GM18502 (cell line): ENCODE data around the gene GALNT6.
A peak's percentile ranks its signal among the peaks of the same experiment; 100 is the strongest.
"Not testable (repeated sequence)": the region's sequence is repeated elsewhere in the genome, so short reads cannot be mapped to it uniquely, and the experiment has no call there.

Source experiments
- ATAC-seq: cut with Tn5 transposase; IDR thresholded peaks from one replicate; pipeline ENCODE4 v1.9.1; 2021; ENCODE audit warnings: mild to moderate bottlenecking; ENCODE audit not compliant: unreplicated experiment, poor library complexity

GALNT6 gene

DNA sequence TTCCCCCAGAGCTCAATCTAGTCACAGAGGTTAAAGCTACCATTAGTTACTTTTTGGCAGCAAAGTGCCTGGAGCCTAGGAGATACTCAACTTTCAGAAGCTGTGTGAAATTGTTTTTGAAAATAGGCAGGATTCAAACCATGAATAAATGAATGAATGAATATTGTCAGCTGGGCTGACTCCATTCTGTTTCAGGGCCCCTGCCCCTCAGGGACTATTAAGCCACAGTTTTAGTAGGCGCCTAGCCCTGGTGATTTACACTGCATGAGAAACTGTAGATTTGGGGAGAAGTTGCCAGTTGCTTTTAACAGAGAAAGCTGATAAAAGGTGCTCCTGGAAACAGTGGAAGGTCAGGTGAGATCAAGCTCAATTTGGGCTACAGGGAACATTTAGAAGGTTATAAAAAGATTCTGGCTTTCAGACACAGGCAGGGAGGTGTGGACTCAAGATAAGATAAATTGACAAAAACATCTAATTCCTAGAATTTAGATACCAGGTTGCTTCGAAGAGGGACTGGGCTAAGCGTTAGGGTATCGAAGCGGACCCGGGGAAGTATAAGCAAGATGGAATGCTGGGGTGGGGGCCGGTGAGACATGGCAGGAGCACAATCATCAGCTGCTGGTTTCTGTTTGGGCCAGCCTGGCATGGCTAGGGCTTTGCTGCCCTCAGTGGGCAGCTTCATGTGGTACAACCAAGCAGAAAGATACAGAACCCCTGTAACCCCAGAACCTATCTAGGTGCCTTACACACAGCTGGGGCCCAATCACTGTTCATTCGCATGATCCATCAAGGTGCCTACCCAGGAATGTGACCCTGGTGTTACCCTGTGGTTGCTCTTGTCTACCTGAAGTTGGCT lies 29.8 kb downstream of the GALNT6 start:
- no peak for ATAC-seq

DNA sequence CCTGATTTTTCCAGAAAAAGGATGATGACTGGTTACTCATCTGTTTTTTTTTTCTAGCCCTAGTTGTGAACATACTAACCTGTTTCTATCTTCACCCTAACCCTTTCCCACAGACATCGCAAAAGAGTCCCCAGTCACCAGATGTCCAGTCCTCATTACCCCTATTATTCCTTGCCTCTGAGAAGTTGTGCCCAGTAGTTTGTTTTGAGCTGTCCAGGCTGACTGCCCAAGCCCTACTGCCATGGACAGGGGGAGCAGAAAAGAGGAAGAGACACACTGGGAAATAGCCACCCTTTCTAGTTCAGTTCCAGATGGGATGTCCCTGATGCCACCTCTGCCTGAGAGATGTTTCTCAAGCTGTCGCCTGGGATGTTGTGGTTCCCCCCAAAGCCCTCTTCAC lies 30.9 kb downstream of the GALNT6 start:
- ATAC-seq: no peak

DNA sequence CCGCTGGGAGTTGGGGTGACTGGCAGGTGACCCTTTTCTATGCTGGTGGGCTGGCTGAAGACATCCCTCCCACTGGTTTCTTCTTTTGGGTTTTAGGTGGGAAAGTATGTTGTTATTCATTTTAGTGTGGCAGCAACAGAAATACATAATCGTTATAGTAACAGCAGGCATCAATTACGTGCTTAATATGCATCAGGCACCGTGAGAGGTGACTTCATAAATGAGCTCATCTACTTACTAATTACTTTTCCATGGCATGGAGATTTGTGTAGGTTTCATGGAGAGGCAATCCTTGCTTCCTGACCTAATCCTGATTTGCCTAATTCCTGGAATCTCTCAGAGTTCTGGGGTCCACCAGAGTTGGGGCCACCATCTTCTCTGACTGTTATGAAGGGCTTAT lies 31.4 kb downstream of the GALNT6 start:
- ATAC-seq: no peak

DNA sequence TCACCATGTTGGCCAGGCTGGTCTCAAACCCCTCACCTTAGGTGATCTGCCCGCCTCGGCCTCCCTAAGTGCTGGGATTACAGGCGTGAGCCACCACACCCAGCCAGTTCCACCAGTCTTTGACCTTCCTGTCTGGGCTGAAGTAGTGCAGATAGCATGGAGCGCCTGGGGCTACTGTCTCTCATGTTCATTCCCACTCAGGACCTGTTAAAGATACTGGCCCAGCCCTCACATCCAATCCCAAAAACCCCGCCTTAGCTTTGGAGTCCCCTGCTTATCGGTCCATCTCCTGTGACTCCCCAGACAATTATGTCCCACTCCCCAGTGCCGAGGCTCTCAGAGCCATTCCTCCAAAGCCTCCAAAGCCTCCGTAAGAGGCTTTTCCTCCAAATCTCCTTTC lies 32.7 kb downstream of the GALNT6 start:
- ATAC-seq: no peak

DNA sequence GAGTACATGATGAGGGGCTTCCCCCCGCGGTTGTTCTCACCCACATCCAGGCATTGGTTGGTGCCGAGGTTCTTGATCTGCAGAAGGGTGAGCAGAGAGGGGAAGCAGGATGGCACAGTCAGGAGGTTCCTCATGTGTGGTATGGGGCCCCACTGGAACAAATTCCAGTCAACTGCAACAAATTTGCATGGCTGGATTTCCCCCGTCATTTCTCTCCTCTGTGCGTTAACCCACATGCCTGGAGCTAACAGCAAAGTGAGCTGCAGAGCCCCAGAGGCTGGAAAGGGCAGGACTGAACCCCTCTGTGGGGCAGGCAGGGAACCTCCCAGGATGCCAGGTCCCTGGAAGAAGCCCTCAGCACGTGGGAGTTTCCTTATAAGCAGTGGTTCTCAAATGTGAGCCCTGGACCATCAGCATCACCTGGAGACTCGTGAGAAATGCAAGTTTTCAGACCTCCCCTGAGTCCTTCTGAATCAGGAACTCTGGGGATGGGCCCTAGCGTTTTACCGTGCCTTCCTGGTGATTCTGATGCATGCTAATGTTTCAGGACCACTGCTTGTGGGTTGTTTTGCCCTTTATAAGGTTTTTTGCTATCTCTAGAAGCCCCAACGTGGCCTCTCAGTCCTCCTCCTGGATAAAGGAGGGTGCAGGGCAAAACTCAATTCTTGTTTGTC lies 33.7 kb downstream of the GALNT6 start:
- ATAC-seq: peak; percentile 78

DNA sequence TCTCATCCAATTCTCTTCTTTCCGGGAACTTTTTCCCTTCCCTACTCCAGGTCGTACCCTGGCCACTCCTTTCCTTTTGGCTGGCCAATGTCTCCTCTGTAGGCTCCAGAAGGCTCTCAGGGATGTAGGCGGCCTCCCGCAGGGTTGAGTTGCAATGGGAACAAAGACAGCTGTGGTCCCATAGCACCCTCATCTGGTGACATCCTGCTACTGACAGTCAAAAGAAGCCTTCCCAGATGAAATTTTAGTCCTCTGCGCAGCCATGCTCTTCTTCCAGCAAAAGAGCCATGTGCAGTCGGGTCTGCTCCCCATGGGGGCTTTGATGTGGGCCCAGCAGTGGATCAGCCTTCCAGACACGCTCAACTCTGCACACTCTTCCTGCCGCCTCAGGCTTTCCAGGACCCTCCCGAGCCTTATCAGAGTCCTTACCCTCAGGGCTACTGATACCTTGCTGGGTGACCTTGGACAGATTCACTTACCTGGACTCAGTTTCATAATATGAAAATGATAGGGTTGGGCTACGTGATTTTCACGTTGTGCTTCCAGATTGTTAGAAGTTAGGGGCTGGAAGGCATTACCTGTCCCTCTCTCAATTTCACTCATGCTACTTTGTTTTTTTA lies 39.2 kb downstream of the GALNT6 start:
- no peak for ATAC-seq

DNA sequence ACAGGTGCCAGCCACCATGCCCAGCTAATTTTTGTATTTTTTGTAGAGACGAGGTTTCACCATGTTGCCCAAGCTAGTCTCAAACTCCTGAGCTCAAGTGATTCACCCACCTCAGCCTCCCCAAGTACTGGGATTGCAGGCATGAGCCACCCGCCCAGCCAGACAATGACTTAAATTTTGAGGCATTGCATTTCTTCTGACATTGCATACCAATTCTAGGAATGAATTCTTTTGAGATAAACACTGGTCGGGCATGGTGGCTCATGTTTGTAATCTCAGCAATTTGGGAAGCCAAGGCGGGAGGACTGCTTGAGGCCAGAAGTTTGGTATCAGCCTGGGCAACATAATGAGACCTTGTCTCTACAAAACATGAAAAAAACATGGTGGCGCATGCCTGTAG lies 42.2 kb downstream of the GALNT6 start:
- no peak for ATAC-seq

DNA sequence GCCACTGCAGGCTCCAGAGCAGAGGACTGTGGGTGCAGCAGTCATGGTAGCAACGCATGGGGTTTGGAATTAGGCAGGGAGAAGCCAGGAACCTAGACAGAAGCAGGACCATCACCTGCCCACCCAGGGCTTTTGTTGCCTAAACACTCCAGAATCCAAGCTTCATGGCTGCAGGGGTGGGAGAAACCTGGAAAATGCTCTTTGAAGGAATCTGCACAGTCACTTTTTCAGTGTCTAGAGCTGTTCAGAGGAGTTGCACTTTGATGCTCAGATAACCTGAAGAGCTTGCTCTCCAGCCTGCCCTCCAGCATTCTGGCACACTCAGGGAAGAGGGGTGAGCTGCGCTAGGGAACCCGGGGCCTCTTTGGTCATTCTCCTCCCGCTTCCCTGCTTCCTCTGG lies 43.1 kb downstream of the GALNT6 start:
- no peak for ATAC-seq

DNA sequence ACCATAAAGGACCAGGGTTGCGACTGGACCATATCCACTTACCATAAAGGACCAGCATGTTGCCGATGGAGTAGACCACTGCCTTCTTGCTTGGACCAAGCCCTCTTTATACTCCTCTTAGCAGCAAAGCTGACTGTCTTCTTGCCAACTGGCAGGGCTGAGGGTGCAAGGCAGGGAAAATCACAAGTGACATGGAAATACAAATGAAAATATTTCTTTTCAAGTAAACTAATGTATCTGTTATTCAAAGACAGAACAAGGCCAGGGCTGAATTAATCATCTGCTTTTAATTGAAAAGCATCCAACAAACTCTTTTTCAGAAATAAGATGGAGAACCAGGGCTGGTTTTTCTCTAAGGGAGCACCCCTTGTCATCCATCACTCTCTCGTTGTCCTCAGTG lies 44.6 kb downstream of the GALNT6 start, which contains the start of gene CELA1:
TSS of gene CELA1 (minus strand) at position 99 of the 400 bp plus-strand sequence. CDS start at position 58, 41 bp downstream.
- no peak for ATAC-seq

DNA sequence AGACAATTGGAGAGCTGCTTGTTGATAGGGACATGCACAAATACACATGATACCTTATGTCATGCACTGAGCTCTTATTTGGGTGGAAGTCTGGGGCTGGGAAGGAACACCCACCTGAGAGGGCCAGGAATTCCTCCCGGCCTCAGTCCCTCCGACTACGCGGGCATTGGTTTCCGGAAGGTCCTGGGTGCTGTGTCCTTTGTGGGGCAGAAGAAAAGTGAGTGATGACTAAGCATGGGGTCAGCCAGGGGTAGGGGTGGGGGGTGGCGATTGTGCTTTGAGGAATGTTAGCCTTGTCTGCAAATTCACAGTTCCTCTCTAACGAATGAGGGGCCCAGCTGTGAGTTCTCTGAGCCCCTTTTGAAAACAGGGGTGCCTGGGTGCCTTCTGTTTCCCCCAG lies 45.5 kb downstream of the GALNT6 start:
- ATAC-seq: no peak

DNA sequence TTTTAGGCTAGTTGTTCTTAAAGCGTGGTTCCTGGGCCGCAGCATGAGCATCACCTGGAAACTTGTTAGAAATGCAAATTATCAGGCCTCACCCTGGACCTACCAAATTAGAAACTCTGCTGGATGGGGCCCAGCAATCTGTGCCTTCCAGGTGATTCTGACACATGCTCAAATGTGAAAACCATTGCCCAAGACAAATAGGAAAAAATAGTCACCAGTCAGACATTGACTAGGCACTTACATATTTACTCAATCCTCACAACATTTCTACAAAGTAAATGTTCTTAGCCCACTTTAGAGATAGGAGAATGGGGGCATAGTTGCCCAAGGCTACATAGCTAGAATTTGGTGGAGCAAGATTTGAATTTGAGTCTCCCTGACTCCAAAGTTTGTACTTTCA lies 48.0 kb downstream of the GALNT6 start:
- ATAC-seq: no peak

DNA sequence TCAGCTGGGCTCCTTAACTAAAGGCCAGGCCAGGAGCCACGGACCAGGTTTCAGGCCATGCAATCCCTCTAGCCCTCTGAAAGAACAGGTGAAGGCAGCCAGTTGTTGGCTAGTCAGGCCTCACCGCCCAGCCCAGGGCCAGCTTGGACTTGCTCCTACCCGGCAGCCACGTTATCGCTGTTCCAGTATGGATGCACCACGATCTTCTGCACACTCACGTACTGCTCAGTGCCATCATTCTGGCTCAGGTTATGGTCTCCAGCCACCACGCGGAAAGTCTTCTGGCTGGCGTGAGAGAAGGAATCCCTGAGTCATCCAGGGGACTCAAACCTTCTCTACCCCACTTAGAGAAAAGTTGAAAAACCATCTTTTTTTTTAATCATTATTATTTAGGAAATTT lies 48.8 kb downstream of the GALNT6 start:
- no peak for ATAC-seq

DNA sequence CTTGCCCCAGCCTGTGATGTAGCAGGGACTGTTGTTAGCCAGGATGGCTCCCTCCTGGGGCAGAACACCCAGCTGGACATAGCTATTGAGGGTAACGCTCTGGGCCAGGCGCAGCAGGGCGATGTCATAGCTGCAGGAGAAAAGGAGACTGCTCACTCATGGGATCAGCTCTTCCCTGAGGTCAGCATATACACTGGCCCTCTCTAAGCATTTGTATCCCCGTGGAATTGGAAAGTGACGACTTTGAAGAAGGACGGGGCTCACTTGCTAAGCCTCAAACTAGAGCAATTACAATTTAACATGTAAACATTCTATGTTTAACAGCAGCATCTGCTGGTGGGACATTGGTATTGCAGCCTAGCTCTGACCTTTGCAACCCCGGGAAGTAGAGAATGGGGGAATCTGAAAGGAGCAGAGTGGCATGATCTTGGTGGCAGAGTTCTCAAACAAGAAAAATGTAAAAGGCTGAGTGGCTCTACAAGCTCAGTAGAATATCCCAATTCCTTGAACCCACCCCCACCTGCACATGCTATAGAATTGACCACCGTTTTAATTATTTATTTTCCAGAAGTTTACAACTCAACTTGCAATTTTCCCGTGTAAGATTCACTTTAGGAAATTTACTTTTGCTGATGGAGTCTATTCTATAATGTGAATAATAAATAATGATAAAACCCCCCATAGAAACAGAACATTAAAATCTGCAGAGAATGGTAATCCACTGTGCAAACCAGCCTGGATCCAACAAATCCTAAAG lies 49.8 kb downstream of the GALNT6 start:
- ATAC-seq: no peak

DNA sequence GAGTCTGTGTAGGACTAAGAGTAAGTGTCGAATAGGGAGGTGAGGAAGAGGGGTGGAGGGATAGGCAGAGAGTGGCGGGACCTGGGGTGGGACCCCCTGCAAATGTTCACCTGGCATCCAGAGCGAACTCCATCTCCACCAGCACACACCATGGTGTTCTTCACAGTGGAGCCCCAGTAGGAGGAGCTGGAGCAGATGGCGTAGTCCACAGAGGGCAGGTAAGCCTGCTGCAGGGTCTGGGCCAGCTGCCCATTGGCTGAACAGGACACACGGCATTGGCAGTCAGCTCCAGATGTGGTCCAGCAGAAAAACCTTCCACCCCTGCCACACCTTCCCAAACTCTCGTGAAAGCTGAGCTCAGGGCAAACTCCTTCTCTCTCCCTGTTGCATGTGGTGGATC lies 51.5 kb downstream of the GALNT6 start:
- no peak for ATAC-seq

DNA sequence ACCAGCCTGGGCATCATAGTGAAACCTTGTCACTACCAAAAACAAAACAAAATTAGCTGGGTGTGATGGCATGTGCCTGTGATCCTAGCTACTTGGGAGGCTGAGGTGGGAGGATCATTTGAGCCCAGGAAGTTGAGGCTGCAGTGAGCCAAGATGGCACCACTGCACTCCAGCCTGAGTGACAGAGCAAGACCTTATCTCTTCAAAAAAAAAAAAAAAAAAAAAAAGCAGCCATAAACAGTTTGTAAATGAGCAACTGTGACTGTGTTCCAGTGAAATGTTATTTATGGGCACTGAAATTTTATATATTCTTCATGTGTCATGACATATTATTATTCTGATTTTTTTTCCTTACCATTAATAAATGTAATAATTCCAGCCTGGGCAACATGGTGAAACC lies 53.9 kb downstream of the GALNT6 start:
- ATAC-seq: not testable (repeated sequence)

DNA sequence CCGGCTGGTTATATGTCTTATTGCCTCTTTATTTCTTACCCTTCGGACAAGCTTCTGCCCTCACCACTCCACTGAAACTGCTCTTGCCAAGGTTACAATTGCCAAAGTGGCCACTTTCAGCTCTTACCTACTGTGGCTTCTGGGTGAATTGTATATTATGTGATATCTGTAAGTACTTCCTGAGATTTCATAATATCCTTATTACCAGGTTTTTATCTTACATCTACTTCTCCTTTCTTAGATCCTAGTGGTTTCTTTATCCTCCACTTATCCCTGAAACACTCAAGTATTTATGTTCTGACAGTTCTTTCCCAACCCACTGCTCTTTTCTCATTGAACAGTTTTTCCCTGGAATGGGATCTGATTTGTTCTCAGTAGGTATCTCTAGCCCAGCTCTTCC lies 55.3 kb downstream of the GALNT6 start:
- ATAC-seq: no peak

DNA sequence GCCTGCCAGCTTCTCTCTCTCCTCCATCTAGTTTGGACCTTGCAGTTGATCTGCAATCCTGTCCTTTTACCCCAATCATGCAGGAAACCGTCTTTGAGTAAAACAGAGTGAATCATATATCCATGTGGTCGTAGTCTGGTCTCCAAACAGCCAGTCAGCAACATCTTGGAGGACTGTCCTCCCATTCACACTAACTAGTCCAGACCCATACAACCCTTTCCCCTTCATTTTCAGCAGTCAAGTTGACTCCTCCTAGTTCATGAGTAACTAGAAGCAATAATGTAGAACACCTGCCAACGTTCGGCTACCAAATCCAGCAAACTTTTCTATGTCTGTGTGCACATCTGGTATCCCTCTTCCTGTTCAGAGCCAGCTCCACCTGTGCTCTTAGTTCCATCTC lies 56.4 kb downstream of the GALNT6 start:
- ATAC-seq: no peak

DNA sequence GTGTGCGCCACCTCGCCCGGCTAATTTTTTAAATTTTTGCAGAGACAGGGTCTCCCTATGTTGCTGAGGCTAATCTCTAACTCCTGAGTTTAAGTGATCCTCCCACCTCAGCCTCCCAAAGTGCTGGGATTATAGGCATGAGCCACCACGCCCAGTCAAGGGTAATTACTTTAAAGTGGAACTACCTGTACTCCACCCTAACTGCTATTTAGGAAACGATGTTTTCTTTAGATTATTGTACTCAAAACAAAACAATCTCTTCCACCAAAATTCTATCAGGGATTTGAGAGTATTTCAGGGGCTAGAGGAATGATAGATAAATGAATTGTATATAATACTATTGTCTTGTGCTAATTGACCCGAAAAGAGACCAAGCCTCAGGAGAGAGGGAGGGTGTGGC lies 57.7 kb downstream of the GALNT6 start:
- no peak for ATAC-seq

DNA sequence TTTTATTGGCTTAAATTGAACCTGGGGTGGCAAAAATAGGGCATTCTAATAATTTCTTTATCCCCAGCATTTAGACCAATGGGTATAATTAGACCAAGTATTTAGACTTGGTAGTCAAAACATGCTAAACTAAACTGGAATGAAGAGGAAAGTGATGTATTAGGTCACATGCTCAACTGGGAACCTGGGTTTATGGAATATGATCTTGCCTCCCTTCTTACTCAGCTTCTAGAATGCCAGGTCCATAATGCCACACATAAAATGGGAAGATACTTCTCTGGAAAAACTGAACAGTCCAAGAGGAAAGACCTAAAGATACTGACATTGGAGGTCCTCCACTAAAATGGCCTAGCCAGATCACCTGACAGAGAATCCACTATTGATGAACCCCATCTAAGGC lies 61.0 kb downstream of the GALNT6 start:
- no peak for ATAC-seq

DNA sequence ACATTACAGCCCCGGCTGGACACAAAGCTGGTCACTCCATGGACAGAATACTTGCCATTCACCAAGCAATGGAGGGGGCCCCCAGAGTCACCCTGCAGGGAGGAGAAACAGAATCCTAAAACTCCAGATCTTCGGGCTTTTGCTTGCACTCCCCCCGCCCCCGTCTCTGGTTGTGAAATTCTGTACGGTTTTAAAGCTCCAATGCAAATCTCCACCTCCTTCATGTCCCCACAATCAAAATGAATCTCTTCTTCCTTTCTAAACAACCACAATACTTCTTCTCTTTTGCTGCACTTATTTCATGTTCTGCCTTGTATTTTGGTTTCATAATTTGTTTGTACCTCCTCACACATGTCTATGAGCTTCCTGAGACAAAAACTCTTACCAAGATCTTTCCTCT lies 61.5 kb downstream of the GALNT6 start:
- no peak for ATAC-seq

DNA sequence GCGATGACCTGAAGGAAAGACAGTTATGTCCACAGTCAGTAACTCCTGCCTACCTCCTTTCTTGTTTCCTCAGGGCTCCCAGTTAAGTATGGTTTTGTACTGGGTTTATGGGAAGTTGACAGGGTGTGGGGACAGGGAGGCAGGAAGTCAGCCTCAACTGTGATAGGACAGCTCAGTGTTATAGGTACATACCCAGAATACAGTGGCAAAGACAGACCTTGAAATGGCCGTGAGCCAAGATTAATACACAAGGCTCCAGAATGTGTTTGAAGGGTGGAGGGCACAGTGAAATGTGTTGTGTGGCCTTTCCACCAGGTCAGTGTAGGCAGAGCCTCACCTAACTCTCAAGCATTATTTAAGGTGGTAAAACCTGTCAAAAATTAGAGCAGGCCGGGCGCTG lies 62.6 kb downstream of the GALNT6 start:
- no peak for ATAC-seq
